Measurements from ENCODE around the gene TP53BP1. TPM values are rescaled to one million over a fixed set of nuclear protein-coding genes. Genes with fewer than 3 reads are reported as not detected.

TP53BP1 gene
- total RNA-seq, 4 donors from 2014 or later = 46.4 to 98.0 (median 72.7) TPM

DNA sequence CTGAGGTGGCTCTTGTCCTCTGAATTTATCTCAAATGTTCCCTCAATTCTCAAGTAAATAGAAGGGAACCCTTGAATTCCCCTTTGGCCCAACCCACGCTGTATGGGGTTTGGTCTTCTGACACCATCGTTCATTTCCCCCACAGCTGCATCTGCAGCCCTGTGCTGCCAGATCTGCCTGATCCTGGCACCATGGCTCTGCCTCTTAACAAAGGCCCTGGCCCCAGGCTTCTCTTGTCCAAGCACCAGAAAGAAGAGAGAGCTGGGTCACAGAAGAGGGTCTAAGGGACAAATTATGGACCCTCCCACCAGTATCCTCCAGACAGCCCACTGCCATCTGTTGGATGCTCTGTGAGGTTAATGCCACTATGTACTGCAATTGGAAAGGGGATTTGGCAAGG is 26.2 kb upstream of the TP53BP1 start:
- H3K27me3 ChIP-seq = no peaks in the 10 kb centered on the region
- intact Hi-C loops (cut with DNase I) = no loop called here
- H3K36me3 ChIP-seq = peaks cover 0 to 6% of the 10 kb centered on the region in 2 donors
- peaks cover 7 to 21% of the 10 kb centered on the region in 2 donors for H3K4me1 ChIP-seq
- DNase-seq = no peak
- H3K9me3 ChIP-seq = no peaks in the 10 kb centered on the region
- TF ChIP-seq POLR2A (IDR thresholded peaks at IDR 0.05) = no peak
- TF ChIP-seq, protein P1, sequence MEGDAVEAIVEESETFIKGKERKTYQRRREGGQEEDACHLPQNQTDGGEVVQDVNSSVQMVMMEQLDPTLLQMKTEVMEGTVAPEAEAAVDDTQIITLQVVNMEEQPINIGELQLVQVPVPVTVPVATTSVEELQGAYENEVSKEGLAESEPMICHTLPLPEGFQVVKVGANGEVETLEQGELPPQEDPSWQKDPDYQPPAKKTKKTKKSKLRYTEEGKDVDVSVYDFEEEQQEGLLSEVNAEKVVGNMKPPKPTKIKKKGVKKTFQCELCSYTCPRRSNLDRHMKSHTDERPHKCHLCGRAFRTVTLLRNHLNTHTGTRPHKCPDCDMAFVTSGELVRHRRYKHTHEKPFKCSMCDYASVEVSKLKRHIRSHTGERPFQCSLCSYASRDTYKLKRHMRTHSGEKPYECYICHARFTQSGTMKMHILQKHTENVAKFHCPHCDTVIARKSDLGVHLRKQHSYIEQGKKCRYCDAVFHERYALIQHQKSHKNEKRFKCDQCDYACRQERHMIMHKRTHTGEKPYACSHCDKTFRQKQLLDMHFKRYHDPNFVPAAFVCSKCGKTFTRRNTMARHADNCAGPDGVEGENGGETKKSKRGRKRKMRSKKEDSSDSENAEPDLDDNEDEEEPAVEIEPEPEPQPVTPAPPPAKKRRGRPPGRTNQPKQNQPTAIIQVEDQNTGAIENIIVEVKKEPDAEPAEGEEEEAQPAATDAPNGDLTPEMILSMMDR (IDR thresholded peaks at IDR 0.05) = no peak
- no peak overlapping the region for H3K4me3 ChIP-seq (replicated peaks in 1 of 3)
- WGBS, 2 donors = 62 to 90% methylated on average over 2 of the region's 2 CpGs
- peak overlapping the region in 1 of 3 donors; percentile 2 for H3K27ac ChIP-seq

DNA sequence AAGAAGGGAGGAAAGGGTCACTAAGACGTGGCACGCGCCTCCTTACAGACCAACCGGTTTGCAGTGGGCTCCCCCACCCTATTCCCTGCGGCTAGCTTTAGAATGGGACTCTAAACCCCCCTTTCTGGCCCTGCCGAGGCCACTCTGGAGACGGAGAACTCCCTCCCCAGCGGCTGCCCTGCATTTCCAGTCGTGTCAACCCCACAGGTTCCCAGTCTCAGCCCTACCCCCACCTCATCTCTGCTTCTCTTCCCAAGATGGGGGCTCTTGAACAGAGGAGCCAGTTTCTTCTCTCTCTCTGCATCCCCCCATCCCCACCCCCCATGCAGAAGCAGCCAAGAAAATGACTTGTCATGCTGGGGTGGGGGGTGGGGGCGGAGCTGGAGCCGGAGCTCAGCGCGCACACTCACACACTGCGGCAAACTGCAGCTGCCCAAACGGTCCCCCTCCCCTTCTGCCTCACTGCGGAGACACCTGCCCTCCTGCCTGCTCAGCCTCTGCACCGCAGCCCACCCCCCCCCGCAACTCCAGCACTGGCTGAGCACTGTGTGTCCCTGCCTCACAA is 25.3 kb upstream of the TP53BP1 start:
- peak; percentile 46 to 55 for DNase-seq
- Histone ChIP-seq H3K9me3 (no peaks in the 10 kb centered on the region), H3K4me1 (peaks cover 7 to 21% of the 10 kb centered on the region in 2 donors), H3K27ac (peak overlapping the region; percentile 2 to 37 (median 30)), H3K27me3 (no peaks in the 10 kb centered on the region), H3K4me3 (replicated peaks in 1 of 3) (peak overlapping the region in 2 of 3 donors; percentile 3 to 27), H3K36me3 (peaks cover 0 to 6% of the 10 kb centered on the region in 2 donors)
- whole genome bisulfite sequencing, 2 donors = 3 to 4% methylated on average over 16 to 18 of the region's 18 CpGs
- intact Hi-C loops (cut with DNase I) = no loop called here
- TF ChIP-seq, protein P1 (IDR thresholded peaks at IDR 0.05) = no peak
- peak in 1 of 2 donors; percentile 10 for TF ChIP-seq POLR2A (IDR thresholded peaks at IDR 0.05)

DNA sequence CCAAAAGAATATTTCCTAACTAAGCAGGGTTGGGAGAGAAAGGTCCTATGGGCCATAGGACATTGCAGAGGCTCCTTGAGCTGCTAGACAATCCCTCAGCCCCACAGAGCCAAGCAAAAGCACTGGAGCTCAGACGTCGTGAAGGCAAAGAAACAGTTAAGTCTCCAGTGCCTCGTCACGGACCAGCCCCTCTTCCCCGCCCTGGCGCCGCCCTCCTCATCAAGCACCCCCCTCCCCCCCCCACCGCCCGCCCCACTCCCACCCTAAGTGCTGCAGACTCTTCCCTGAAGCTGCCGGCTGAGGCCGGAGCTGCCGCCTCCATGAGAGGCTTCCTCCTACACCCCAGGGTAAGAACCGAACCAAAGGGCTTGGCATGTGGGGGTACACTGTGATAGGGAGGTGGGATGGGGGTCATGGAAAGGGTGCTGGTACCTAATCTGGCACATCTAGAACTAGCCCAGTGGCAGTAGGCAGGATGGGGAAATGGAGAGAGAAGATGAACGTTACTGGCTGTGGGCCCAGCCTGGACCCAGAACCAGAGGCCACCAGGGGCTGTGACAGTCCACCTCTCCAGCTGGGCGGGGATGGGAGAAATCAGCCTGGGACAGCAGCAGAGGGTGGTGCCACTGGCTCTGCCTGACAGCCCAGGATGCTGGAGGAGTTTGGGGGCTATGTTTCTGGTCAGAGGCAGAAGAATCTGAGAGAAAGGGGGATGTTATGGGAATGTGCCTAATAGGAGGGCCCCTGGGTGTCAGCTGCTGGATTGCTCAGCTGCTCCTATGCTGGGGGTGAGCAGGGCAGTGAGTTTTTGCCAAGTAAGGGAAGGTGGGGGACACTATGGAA is 24.6 kb upstream of the TP53BP1 start, which contains the start of gene MAP1A:
Gene MAP1A (plus strand): TSS at position 255 of the 843 bp plus-strand sequence. CDS start 3,866 bp downstream, outside the sequence.
- Histone ChIP-seq H3K4me1 (peaks cover 7 to 21% of the 10 kb centered on the region in 2 donors), H3K27ac (peak within 1 kb of the TSS; percentile 11 to 47 (median 37)), H3K36me3 (peaks cover 0 to 6% of the 10 kb centered on the region in 2 donors), H3K27me3 (no peaks in the 10 kb centered on the region), H3K9me3 (no peaks in the 10 kb centered on the region), H3K4me3 (replicated peaks in 1 of 3) (peak within 1 kb of the TSS; percentile 3 to 27 (median 19))
- TF ChIP-seq POLR2A (IDR thresholded peaks at IDR 0.05) = no peak
- TF ChIP-seq, protein P1 (IDR thresholded peaks at IDR 0.05) = no peak
- peak; percentile 70 to 71 for DNase-seq
- WGBS, 2 donors = 0 to 5% methylated on average over 3 to 6 of the region's 15 CpGs
- intact Hi-C loops (cut with DNase I) = no loop called here

DNA sequence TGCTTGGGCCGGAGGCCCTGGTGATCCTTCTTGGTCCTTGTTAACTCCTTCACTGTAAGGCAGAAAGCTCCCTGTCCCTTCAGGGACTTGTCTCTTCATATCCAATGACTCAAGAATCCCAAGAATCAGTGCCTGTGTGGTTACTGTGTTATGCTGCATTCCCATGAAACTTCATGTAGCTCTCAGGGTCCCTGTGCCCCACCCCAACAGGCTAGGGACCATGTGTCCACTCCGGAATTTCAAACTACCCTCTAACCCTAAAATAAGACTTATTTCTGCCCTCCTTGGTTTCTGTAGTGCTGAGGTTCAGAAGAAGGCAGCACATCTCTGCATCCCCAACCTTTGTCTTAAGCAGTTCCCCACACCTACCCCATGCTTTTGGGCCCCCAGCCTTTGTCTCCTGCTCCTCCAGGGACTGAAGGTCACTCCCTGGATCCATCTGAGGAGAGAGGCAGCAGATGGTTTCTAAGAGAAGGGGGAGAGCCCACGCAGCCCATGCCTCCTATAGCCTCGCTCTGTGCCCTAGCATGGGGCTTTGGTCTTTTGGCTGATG is 23.9 kb upstream of the TP53BP1 start:
- intact Hi-C loops (cut with DNase I) = no loop called here
- Histone ChIP-seq H3K4me1 (peaks cover 7 to 21% of the 10 kb centered on the region in 2 donors), H3K27me3 (no peaks in the 10 kb centered on the region), H3K36me3 (peaks cover 0 to under 1% of the 10 kb centered on the region in 2 donors), H3K9me3 (no peaks in the 10 kb centered on the region), H3K4me3 (replicated peaks in 1 of 3) (peak overlapping the region in 1 of 3 donors; percentile 27), H3K27ac (peak overlapping the region; percentile 11 to 47 (median 37))
- TF ChIP-seq, protein P1 (IDR thresholded peaks at IDR 0.05) = no peak
- no peak for TF ChIP-seq POLR2A (IDR thresholded peaks at IDR 0.05)
- 28 to 29% methylated on average over 4 of the region's 4 CpGs for WGBS, 2 donors
- no peak for DNase-seq
